Loucy (cell line): ENCODE data around the gene OSBPL1A.

ENCODE experiments used
- H2AFZ ChIP-seq: fragments of 200-600 bp; sonication (generic); 2 replicates; pipeline ENCODE4 v1.6.0; 2016; ENCODE audit warnings: antibody characterized with exemption, mild to moderate bottlenecking, low read length, moderate library complexity
- H3F3A ChIP-seq: fragments of 200-600 bp; 2 replicates; pipeline ENCODE4 v1.6.0; 2016; ENCODE audit warnings: antibody characterized with exemption, low read depth, mild to moderate bottlenecking
- H3K27me3 ChIP-seq: fragments of 200-600 bp; sonication (generic); 2 replicates; pipeline ENCODE4 v1.6.1; 2014; ENCODE audit warnings: low read length, mild to moderate bottlenecking; ENCODE audit not compliant: insufficient read depth, poor library complexity, severe bottlenecking
- H3K36me3 ChIP-seq: fragments of 200-600 bp; sonication (generic); 2 replicates; pipeline ENCODE4 v1.6.1; 2016; ENCODE audit warnings: low read length; ENCODE audit not compliant: insufficient read depth
- H3K4me1 ChIP-seq: fragments of 200-600 bp; sonication (generic); 2 replicates; pipeline ENCODE4 v1.5.1; 2014; ENCODE audit warnings: low read length, mild to moderate bottlenecking; ENCODE audit not compliant: insufficient read depth, poor library complexity, severe bottlenecking
- H3K4me2 ChIP-seq: fragments of 200-600 bp; sonication (generic); 2 replicates; pipeline ENCODE4 v1.6.0; 2014; ENCODE audit warnings: antibody characterized with exemption, low read length, low read depth, mild to moderate bottlenecking; ENCODE audit not compliant: poor library complexity, severe bottlenecking
- H3K4me3 ChIP-seq: fragments of 200-600 bp; sonication (generic); 2 replicates; pipeline ENCODE4 v1.5.1; 2014; ENCODE audit warnings: low read length, mild to moderate bottlenecking, mixed read lengths; ENCODE audit not compliant: poor library complexity, severe bottlenecking
- H3K79me2 ChIP-seq: fragments of 200-600 bp; sonication (generic); 2 replicates; pipeline ENCODE4 v1.6.1; 2014; ENCODE audit warnings: low read length; ENCODE audit not compliant: insufficient read depth
- H3K9ac ChIP-seq: fragments of 200-600 bp; sonication (generic); 2 replicates; pipeline ENCODE4 v1.6.0; 2014; ENCODE audit warnings: mild to moderate bottlenecking, low read depth, low read length, moderate library complexity; ENCODE audit not compliant: poor library complexity, severe bottlenecking
- H3K9me2 ChIP-seq: fragments of 200-600 bp; sonication (generic); replicated peaks from 2 replicates; pipeline ENCODE4 v1.6.1; 2016; ENCODE audit warnings: low read depth, low read length, mixed read lengths
- H3K9me3 ChIP-seq: fragments of 200-600 bp; sonication (generic); 2 replicates; pipeline ENCODE4 v1.6.1; 2014; ENCODE audit warnings: mild to moderate bottlenecking, antibody characterized with exemption, low read length, low read depth; ENCODE audit not compliant: insufficient read depth
- H4K20me1 ChIP-seq: fragments of 200-600 bp; sonication (generic); 2 replicates; pipeline ENCODE4 v1.6.0; 2014; ENCODE audit warnings: antibody characterized with exemption, low read length, mild to moderate bottlenecking; ENCODE audit not compliant: insufficient read depth, poor library complexity, severe bottlenecking
- EZH2phosphoT487 ChIP-seq: fragments of 200-600 bp; IDR thresholded peaks from 2 replicates; pipeline ENCODE4 v1.6.1; 2018; ENCODE audit warnings: antibody characterized with exemption, mild to moderate bottlenecking, moderate library complexity, borderline replicate concordance
- TF ChIP-seq, protein P1 (sequence below): fragments of 200-600 bp; sonication (generic); conservative IDR thresholded peaks from 2 replicates; pipeline ENCODE4 v1.5.1; 2014; ENCODE audit warnings: mild to moderate bottlenecking, antibody characterized with exemption, low read length

Gene OSBPL1A

DNA sequence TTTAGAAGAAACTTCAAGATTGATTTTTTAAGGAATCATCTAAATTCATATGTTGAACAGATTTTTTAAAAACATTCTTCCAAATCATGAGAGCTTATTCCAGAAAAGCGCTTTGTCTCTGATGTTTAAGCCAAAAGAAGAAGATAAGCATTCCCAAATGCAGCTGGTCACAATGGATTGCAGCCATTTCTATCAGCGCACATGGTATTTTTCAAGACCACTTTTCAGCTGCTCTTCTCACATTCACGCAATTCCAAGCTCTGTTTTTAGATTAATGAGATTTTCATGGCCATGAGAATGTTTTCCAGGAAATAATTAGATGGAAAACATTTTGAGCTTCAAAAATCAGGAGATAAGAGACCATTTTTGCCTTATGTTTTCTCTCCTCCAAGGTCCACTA, 8.7 kb downstream of the OSBPL1A start:
- Histone ChIP-seq H3K9me2 (no peaks in the 10 kb centered on the region), H3K4me1 (no peaks in the 10 kb centered on the region), H3K36me3 (no peaks in the 10 kb centered on the region), H3K9me3 (no peaks in the 10 kb centered on the region), H3K27me3 (no peaks in the 10 kb centered on the region), H2AFZ (no peak overlapping the region), H3F3A (no peaks in the 10 kb centered on the region), H4K20me1 (no peaks in the 10 kb centered on the region), H3K4me3 (no peak overlapping the region), H3K9ac (no peak overlapping the region), H3K4me2 (no peak overlapping the region), H3K79me2 (0 out of 2 replicates have a peak, but pooled peaks cover 2% of the 10 kb centered on the region)
- TF ChIP-seq EZH2phosphoT487: no peak
- TF ChIP-seq, protein P1, sequence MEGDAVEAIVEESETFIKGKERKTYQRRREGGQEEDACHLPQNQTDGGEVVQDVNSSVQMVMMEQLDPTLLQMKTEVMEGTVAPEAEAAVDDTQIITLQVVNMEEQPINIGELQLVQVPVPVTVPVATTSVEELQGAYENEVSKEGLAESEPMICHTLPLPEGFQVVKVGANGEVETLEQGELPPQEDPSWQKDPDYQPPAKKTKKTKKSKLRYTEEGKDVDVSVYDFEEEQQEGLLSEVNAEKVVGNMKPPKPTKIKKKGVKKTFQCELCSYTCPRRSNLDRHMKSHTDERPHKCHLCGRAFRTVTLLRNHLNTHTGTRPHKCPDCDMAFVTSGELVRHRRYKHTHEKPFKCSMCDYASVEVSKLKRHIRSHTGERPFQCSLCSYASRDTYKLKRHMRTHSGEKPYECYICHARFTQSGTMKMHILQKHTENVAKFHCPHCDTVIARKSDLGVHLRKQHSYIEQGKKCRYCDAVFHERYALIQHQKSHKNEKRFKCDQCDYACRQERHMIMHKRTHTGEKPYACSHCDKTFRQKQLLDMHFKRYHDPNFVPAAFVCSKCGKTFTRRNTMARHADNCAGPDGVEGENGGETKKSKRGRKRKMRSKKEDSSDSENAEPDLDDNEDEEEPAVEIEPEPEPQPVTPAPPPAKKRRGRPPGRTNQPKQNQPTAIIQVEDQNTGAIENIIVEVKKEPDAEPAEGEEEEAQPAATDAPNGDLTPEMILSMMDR: no peak

DNA sequence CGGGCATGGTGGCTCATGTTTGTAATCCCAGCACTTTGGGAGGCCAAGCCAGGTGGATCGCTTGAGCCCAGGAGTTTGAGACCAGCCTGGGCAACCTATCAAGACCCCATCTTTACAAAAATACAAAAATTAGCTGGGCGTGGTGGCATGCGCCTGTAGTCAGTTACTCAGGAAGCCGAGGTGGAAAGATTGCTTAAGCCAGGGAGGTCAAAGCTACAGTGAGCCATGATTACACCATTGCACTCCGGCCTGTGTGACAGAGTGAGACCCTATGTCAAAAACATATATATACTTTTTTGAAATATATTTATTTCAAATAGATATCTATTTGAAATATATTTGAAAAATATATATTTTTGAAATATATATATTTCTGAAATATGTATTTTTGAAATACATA, 10.9 kb downstream of the OSBPL1A start:
- Histone ChIP-seq H3K4me2 (no peak overlapping the region), H3F3A (no peaks in the 10 kb centered on the region), H3K9me3 (no peaks in the 10 kb centered on the region), H3K27me3 (no peaks in the 10 kb centered on the region), H3K4me3 (no peak overlapping the region), H3K9me2 (no peaks in the 10 kb centered on the region), H2AFZ (no peak overlapping the region), H3K36me3 (no peaks in the 10 kb centered on the region), H3K79me2 (no peaks in the 10 kb centered on the region), H3K9ac (no peak overlapping the region), H3K4me1 (no peaks in the 10 kb centered on the region), H4K20me1 (no peaks in the 10 kb centered on the region)
- TF ChIP-seq, protein P1: no peak

DNA sequence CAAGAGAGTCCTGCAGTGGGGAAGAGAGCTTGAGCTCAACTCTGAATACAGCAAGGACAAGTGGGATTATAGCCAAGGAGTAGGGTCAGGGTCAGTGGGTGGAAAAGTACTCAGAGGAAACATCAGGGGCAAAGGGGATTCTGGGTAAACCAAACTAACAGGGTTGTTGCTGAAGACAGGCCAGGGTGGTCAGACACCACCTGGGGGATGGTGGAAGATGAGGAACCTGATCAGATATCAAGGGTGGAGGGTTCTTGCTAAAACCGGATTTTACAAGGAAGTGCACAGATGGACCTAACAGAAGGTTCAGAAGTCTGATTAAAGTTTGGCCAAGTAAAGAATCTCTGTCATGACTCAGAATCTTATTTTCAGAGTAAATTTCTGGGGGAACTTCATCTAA, 16.5 kb downstream of the OSBPL1A start:
- Histone ChIP-seq H3K4me2 (no peak overlapping the region), H3K27me3 (no peaks in the 10 kb centered on the region), H3K79me2 (no peaks in the 10 kb centered on the region), H4K20me1 (no peaks in the 10 kb centered on the region), H3K4me3 (no peak overlapping the region), H2AFZ (no peak overlapping the region), H3K9me3 (no peaks in the 10 kb centered on the region), H3K4me1 (peaks cover 9% of the 10 kb centered on the region), H3K9me2 (no peaks in the 10 kb centered on the region), H3K9ac (no peak overlapping the region), H3F3A (no peaks in the 10 kb centered on the region), H3K36me3 (no peaks in the 10 kb centered on the region)
- TF ChIP-seq EZH2phosphoT487: no peak

DNA sequence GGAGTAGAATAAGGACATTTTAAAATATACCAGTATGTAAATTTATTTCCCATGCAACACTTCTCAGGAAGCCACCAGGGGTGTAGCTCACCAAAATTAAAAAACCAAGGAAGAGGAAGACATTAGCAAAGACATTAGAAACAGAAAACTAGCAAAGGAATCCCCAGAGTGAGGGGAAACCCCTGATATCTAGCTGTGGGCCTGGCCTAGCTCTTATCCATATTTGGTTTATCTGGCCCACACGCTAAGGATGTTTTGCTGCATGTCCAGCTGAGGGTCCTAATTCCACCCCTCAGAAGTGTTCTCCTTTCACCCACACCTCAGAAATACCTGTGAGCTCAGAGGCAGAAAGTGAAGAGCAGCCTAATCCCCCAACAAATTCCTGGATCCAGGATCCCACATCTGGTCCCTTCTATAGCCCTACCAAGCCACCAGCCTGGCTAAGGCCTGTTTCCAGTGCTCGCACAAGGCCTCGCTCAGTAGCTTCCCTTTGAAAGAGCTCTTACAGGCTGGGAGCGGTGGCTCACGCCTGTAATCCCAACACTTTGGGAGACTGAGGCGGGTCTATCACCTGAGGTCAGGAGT, 17.4 kb downstream of the OSBPL1A start:
- Histone ChIP-seq H3K9me2 (no peaks in the 10 kb centered on the region), H3K27me3 (no peaks in the 10 kb centered on the region), H3K4me1 (peaks cover 9% of the 10 kb centered on the region), H3K79me2 (no peaks in the 10 kb centered on the region), H4K20me1 (no peaks in the 10 kb centered on the region), H3K4me3 (no peak overlapping the region), H3F3A (no peaks in the 10 kb centered on the region), H3K36me3 (peaks cover 4% of the 10 kb centered on the region; the same call in 1 of the 2 replicates), H3K9me3 (no peaks in the 10 kb centered on the region), H2AFZ (no peak overlapping the region), H3K4me2 (peak overlapping the region; percentile 18), H3K9ac (no peak overlapping the region)
- no peak for TF ChIP-seq EZH2phosphoT487
- TF ChIP-seq, protein P1: no peak
